ENCODE data around the gene GPC5. TPM values are rescaled to one million over a fixed set of nuclear protein-coding genes. Genes with fewer than 3 reads are reported as not detected.

The GPC5 gene
- total RNA-seq, 1 donor from 2014 or later = 0.07 TPM

- H3F3A ChIP-seq (ENCODE audit: low read depth) = no peaks in the 10 kb centered on the region
- no peak overlapping the region for H3K9ac ChIP-seq
- no peak overlapping the region for H3K4me2 ChIP-seq
- H3K9me3 Mint-ChIP-seq = no peaks in the 10 kb centered on the region
- no peak for TF ChIP-seq EZH2 (IDR thresholded peaks at IDR 0.05)
- H4K20me1 ChIP-seq (ENCODE audit: low read depth) = no peaks in the 10 kb centered on the region
- H3K27ac Mint-ChIP-seq = no peak overlapping the region
- H3K27me3 Mint-ChIP-seq (ENCODE audit: insufficient read depth, low read depth) = no peaks in the 10 kb centered on the region
- no peak overlapping the region for H3K4me3 Mint-ChIP-seq
- no peaks in the 10 kb centered on the region for H3K36me3 ChIP-seq
- DNase-seq (ENCODE audit: low spot score) = no peak
- H3K79me2 ChIP-seq (ENCODE audit: low read depth) = no peaks in the 10 kb centered on the region
- no peaks in the 10 kb centered on the region for H3K27me3 ChIP-seq
- no peak overlapping the region for H2AFZ ChIP-seq (replicated peaks)
- no peak overlapping the region for H3K4me3 ChIP-seq
- H3K9me3 ChIP-seq (ENCODE audit: low read depth) = no peaks in the 10 kb centered on the region
- H3K4me1 ChIP-seq = no peaks in the 10 kb centered on the region
- H3K27ac ChIP-seq = no peak overlapping the region
- peaks cover 12% of the 10 kb centered on the region for H3K4me1 Mint-ChIP-seq
- H3K36me3 Mint-ChIP-seq = no peaks in the 10 kb centered on the region
Observed at GRCh38 chr13:92255526-92255925, 857.1 kb downstream of the GPC5 start.

- Histone ChIP-seq H2AFZ (replicated peaks) (no peak overlapping the region), H3K9ac (no peak overlapping the region), H3K4me3 (no peak overlapping the region), H3K36me3 (no peaks in the 10 kb centered on the region), H3F3A (ENCODE audit: low read depth) (no peaks in the 10 kb centered on the region), H3K4me2 (no peak overlapping the region), H3K79me2 (ENCODE audit: low read depth) (no peaks in the 10 kb centered on the region), H4K20me1 (ENCODE audit: low read depth) (no peaks in the 10 kb centered on the region), H3K27ac (no peak overlapping the region), H3K27me3 (no peaks in the 10 kb centered on the region), H3K9me3 (ENCODE audit: low read depth) (no peaks in the 10 kb centered on the region), H3K4me1 (no peaks in the 10 kb centered on the region)
- DNase-seq (ENCODE audit: low spot score) = no peak
- Mint-ChIP-seq H3K9me3 (no peaks in the 10 kb centered on the region), H3K4me1 (peaks cover 12% of the 10 kb centered on the region), H3K27ac (no peak overlapping the region), H3K36me3 (no peaks in the 10 kb centered on the region), H3K27me3 (ENCODE audit: insufficient read depth, low read depth) (no peaks in the 10 kb centered on the region), H3K4me3 (no peak overlapping the region)
- no peak for TF ChIP-seq EZH2 (IDR thresholded peaks at IDR 0.05)
- no peak for TF ChIP-seq CTCF (IDR thresholded peaks at IDR 0.05)
- TF ChIP-seq EZH2phosphoT487 (IDR thresholded peaks at IDR 0.05) = no peak
Observed at GRCh38 chr13:92256211-92256610, 857.8 kb downstream of the GPC5 start.

GRCh38 chr13:92259046-92259445 is 860.6 kb downstream of the GPC5 start:
- Histone ChIP-seq H4K20me1 (ENCODE audit: low read depth) (no peaks in the 10 kb centered on the region), H3K27ac (no peak overlapping the region), H2AFZ (replicated peaks) (no peak overlapping the region), H3K4me2 (no peak overlapping the region), H3K9me3 (ENCODE audit: low read depth) (no peaks in the 10 kb centered on the region), H3K9ac (no peak overlapping the region), H3K79me2 (ENCODE audit: low read depth) (no peaks in the 10 kb centered on the region), H3K36me3 (no peaks in the 10 kb centered on the region), H3K4me1 (no peaks in the 10 kb centered on the region), H3K4me3 (no peak overlapping the region), H3K27me3 (no peaks in the 10 kb centered on the region), H3F3A (ENCODE audit: low read depth) (no peaks in the 10 kb centered on the region)
- no peak overlapping the region for H3K4me3 Mint-ChIP-seq
- DNase-seq (ENCODE audit: low spot score) = no peak
- peaks cover 12% of the 10 kb centered on the region for H3K4me1 Mint-ChIP-seq
- H3K27me3 Mint-ChIP-seq (ENCODE audit: insufficient read depth, low read depth) = no peaks in the 10 kb centered on the region
- no peak overlapping the region for H3K27ac Mint-ChIP-seq
- TF ChIP-seq EZH2phosphoT487 (IDR thresholded peaks at IDR 0.05) (no peak), EZH2 (IDR thresholded peaks at IDR 0.05) (no peak), CTCF (IDR thresholded peaks at IDR 0.05) (no peak)
- no peaks in the 10 kb centered on the region for H3K36me3 Mint-ChIP-seq
- no peaks in the 10 kb centered on the region for H3K9me3 Mint-ChIP-seq

- no peak overlapping the region for H3K4me3 Mint-ChIP-seq
- TF ChIP-seq EZH2 (IDR thresholded peaks at IDR 0.05) = no peak
- TF ChIP-seq EZH2phosphoT487 (IDR thresholded peaks at IDR 0.05) = no peak
- no peak for TF ChIP-seq CTCF (IDR thresholded peaks at IDR 0.05)
- H3K9me3 Mint-ChIP-seq = no peaks in the 10 kb centered on the region
- no peak overlapping the region for H3K27ac Mint-ChIP-seq
- Histone ChIP-seq H3K4me1 (no peaks in the 10 kb centered on the region), H3K79me2 (ENCODE audit: low read depth) (no peaks in the 10 kb centered on the region), H3K27ac (no peak overlapping the region), H3K4me3 (no peak overlapping the region), H3K9me3 (ENCODE audit: low read depth) (no peaks in the 10 kb centered on the region), H3F3A (ENCODE audit: low read depth) (no peaks in the 10 kb centered on the region), H3K9ac (no peak overlapping the region), H3K4me2 (no peak overlapping the region), H2AFZ (replicated peaks) (peak overlapping the region; percentile 42), H4K20me1 (ENCODE audit: low read depth) (no peaks in the 10 kb centered on the region), H3K27me3 (no peaks in the 10 kb centered on the region), H3K36me3 (no peaks in the 10 kb centered on the region)
- no peaks in the 10 kb centered on the region for H3K36me3 Mint-ChIP-seq
- no peak for DNase-seq (ENCODE audit: low spot score)
- no peaks in the 10 kb centered on the region for H3K27me3 Mint-ChIP-seq (ENCODE audit: insufficient read depth, low read depth)
- peaks cover 12% of the 10 kb centered on the region for H3K4me1 Mint-ChIP-seq
Observed at GRCh38 chr13:92259523-92259922, 861.1 kb downstream of the GPC5 start.
